GM23338 (cell line): ENCODE measurements around the gene TNC. TPM values are rescaled to one million over a fixed set of nuclear protein-coding genes. Genes with fewer than 3 reads are reported as not detected.

Experiments
- ATAC-seq: fragments of 200-7000 bp; cut with Tn5 transposase; 3 replicates; pipeline ENCODE4 v1.9.1; 2020
- DNase-seq: peaks from one replicate; pipeline ENCODE4 v3.0.0-alpha.2; 2015; ENCODE audit warnings: low spot score
- H2AFZ ChIP-seq: fragments of 200-600 bp; sonication (generic); 2 replicates; pipeline ENCODE4 v1.8.0; 2016; ENCODE audit warnings: antibody characterized with exemption, mild to moderate bottlenecking, moderate library complexity
- H3F3A ChIP-seq: fragments of 200-600 bp; sonication (generic); replicated peaks from 2 replicates; pipeline ENCODE4 v1.8.0; 2017; ENCODE audit warnings: antibody characterized with exemption, mixed run types, low read depth
- H3K27ac ChIP-seq: fragments of 200-600 bp; sonication (generic); 2 replicates; pipeline ENCODE4 v1.6.1; 2016; ENCODE audit warnings: low read depth
- H3K27me3 ChIP-seq: fragments of 200-600 bp; sonication (generic); 2 replicates; pipeline ENCODE4 v1.8.0; 2016; ENCODE audit warnings: mild to moderate bottlenecking, mixed run types, moderate library complexity; ENCODE audit not compliant: insufficient read depth
- H3K36me3 ChIP-seq: fragments of 200-600 bp; sonication (generic); 2 replicates; pipeline ENCODE4 v1.8.0; 2016; ENCODE audit warnings: mild to moderate bottlenecking; ENCODE audit not compliant: insufficient read depth
- H3K4me1 ChIP-seq: fragments of 200-600 bp; sonication (generic); 2 replicates; pipeline ENCODE4 v1.8.0; 2016; ENCODE audit warnings: mild to moderate bottlenecking, moderate library complexity; ENCODE audit not compliant: insufficient read depth
- H3K4me2 ChIP-seq: fragments of 200-600 bp; sonication (generic); 2 replicates; pipeline ENCODE4 v1.7.1; 2017; ENCODE audit warnings: mixed run types
- H3K4me3 ChIP-seq: fragments of 200-600 bp; sonication (generic); 2 replicates; pipeline ENCODE4 v1.6.1; 2016; ENCODE audit warnings: mixed run types
- H3K79me2 ChIP-seq: fragments of 200-600 bp; sonication (generic); replicated peaks from 2 replicates; pipeline ENCODE4 v1.8.0; 2017; ENCODE audit warnings: mild to moderate bottlenecking; ENCODE audit not compliant: insufficient read depth
- H3K9me2 ChIP-seq: fragments of 200-600 bp; sonication (generic); 2 replicates; pipeline ENCODE4 v1.8.0; 2017; ENCODE audit not compliant: insufficient read depth
- H4K20me1 ChIP-seq: fragments of 200-600 bp; sonication (generic); replicated peaks from 2 replicates; pipeline ENCODE4 v1.8.0; 2017; ENCODE audit warnings: mild to moderate bottlenecking; ENCODE audit not compliant: insufficient read depth
- H3K27ac Mint-ChIP-seq: 2 replicates; pipeline ENCODE4 v1.8.0; 2020; ENCODE audit warnings: inconsistent platforms, mild to moderate bottlenecking, moderate library complexity, mixed read lengths
- H3K27me3 Mint-ChIP-seq: 3 replicates; pipeline ENCODE4 v1.8.0; 2022; ENCODE audit warnings: low read depth, mild to moderate bottlenecking, moderate library complexity, mixed read lengths, inconsistent platforms; ENCODE audit not compliant: insufficient read depth, poor library complexity
- H3K36me3 Mint-ChIP-seq: 3 replicates; pipeline ENCODE4 v1.8.0; 2021; ENCODE audit warnings: low read depth, mild to moderate bottlenecking, inconsistent platforms, moderate library complexity, mixed read lengths
- H3K4me1 Mint-ChIP-seq: 3 replicates; pipeline ENCODE4 v1.8.0; 2020; ENCODE audit warnings: mild to moderate bottlenecking, inconsistent platforms, mixed read lengths
- H3K4me3 Mint-ChIP-seq: 3 replicates; pipeline ENCODE4 v1.8.0; 2021; ENCODE audit warnings: moderate library complexity, mild to moderate bottlenecking, inconsistent platforms, mixed read lengths
- H3K9me3 Mint-ChIP-seq: 3 replicates; pipeline ENCODE4 v1.8.0; 2020; ENCODE audit warnings: moderate library complexity, mild to moderate bottlenecking, inconsistent platforms, mixed read lengths
- CREB1 ChIP-seq: fragments of 250-450 bp; sonication (Bioruptor Pico); IDR thresholded peaks from 2 replicates; pipeline ENCODE4 v1.5.0; 2020; ENCODE audit warnings: low read depth, mild to moderate bottlenecking, moderate library complexity
- EZH2 ChIP-seq: fragments of 200-600 bp; sonication (generic); IDR thresholded peaks from one replicate; pipeline ENCODE4 v1.8.0; 2017; ENCODE audit warnings: antibody characterized with exemption, mild to moderate bottlenecking, low read depth; ENCODE audit not compliant: unreplicated experiment
- EZH2phosphoT487 ChIP-seq: fragments of 200-600 bp; sonication (generic); IDR thresholded peaks from one replicate; pipeline ENCODE4 v1.8.1; 2018; ENCODE audit warnings: antibody characterized with exemption; ENCODE audit not compliant: unreplicated experiment
- JUNB ChIP-seq: IDR thresholded peaks from one replicate; pipeline ENCODE4 v1.6.1; 2016; ENCODE audit warnings: antibody characterized with exemption; ENCODE audit not compliant: unreplicated experiment
- NANOG ChIP-seq: IDR thresholded peaks from 2 replicates; pipeline ENCODE4 v1.6.1; 2016; ENCODE audit warnings: antibody characterized with exemption, borderline replicate concordance
- POLR2AphosphoS5 ChIP-seq: IDR thresholded peaks from 2 replicates; pipeline ENCODE4 v1.6.1; 2016; ENCODE audit warnings: antibody characterized with exemption, low read depth
- ZNF114 ChIP-seq: fragments of 250-450 bp; sonication (Bioruptor Pico); IDR thresholded peaks from 2 replicates; pipeline ENCODE4 v1.5.0; 2020; ENCODE audit warnings: mild to moderate bottlenecking, moderate library complexity
- ZNF331 ChIP-seq: fragments of 250-450 bp; sonication (Bioruptor Pico); IDR thresholded peaks from 2 replicates; pipeline ENCODE4 v1.5.0; 2020; ENCODE audit warnings: low read depth, mild to moderate bottlenecking, moderate library complexity
- ZNF462 ChIP-seq: fragments of 250-450 bp; sonication (Bioruptor Pico); IDR thresholded peaks from 2 replicates; pipeline ENCODE4 v1.5.0; 2020; ENCODE audit warnings: mild to moderate bottlenecking, moderate library complexity
- polyA plus RNA-seq: library from polyadenylated mRNA; unstranded; fragments of >200 nt; fragmentation: Nextera tagmentation; extraction: Ambion mirVana; gene quantifications from 2 replicates; pipeline ENCODE4 v1.2.1, GENCODE V29; 2016
- total RNA-seq: library from RNA; depleted of rRNA; stranded (reverse); fragments of >200 nt; shearing (Covaris generic); gene quantifications from 2 replicates; pipeline ENCODE4 v1.2.3, GENCODE V29; 2014
- TF ChIP-seq, protein P1 (sequence below): IDR thresholded peaks from one replicate; pipeline ENCODE4 v1.6.1; 2018; ENCODE audit warnings: antibody characterized with exemption; ENCODE audit not compliant: unreplicated experiment

TNC gene
- total and polyA plus RNA-seq, 2 experiments from 2014 or later: 0.89 to 2.7 TPM

DNA sequence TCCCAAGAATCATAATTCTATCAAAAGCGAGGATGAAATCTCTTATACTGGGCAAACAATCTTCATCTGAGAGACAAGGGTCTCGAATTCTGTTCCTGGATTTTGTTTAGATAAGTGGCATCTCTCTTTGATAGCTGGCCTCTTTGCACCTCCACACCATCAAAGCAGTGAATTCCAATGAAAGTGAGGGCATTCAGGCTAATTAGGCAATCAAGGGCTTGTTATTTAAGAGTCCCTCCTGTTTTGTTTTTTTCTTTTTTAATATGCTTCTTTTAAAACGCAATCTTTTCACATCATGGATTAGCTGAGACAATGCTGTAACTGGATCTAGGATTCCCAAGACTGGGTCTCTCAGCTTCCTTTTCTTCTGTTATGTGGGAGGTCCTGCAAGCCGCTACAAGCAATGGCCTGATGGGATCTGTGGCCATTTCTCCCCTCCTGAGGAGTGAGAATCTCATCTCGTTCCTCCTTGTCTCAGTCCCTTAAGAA is 67.9 kb downstream of the TNC start:
- H3K9me2 ChIP-seq: 0 out of 2 replicates have a peak, but pooled peaks cover 4% of the 10 kb centered on the region
- no peaks in the 10 kb centered on the region for H3F3A ChIP-seq
- ATAC-seq (peak; percentile 25; the same call in 1 of the 3 replicates), DNase-seq (peak; percentile 6)
- Mint-ChIP-seq H3K36me3 (no peaks in the 10 kb centered on the region), H3K4me1 (peaks cover 7% of the 10 kb centered on the region; the same call in 1 of the 3 replicates), H3K4me3 (no peak overlapping the region), H3K27me3 (no peaks in the 10 kb centered on the region), H3K9me3 (no peaks in the 10 kb centered on the region), H3K27ac (no peak overlapping the region)
- H4K20me1 ChIP-seq: no peaks in the 10 kb centered on the region
- no peaks in the 10 kb centered on the region for H3K79me2 ChIP-seq
- no peaks in the 10 kb centered on the region for H3K36me3 ChIP-seq
- H3K27ac ChIP-seq: no peak overlapping the region
- TF ChIP-seq EZH2: no peak
- TF ChIP-seq JUNB: no peak
- no peak for TF ChIP-seq ZNF331 (CRISPR knock-in tag)
- no peak overlapping the region; the same call in 1 of the 2 replicates for H2AFZ ChIP-seq
- no peak overlapping the region for H3K4me3 ChIP-seq
- no peak overlapping the region for H3K4me2 ChIP-seq
- H3K27me3 ChIP-seq: no peaks in the 10 kb centered on the region
- peaks cover 12% of the 10 kb centered on the region; the same call in 1 of the 2 replicates for H3K4me1 ChIP-seq

GRCh38 chr9:115046824-115047223 is 71.1 kb downstream of the TNC start:
- H3K36me3 Mint-ChIP-seq: no peaks in the 10 kb centered on the region
- H3K27ac Mint-ChIP-seq: no peak overlapping the region
- no peaks in the 10 kb centered on the region for H3K79me2 ChIP-seq
- no peaks in the 10 kb centered on the region for H3K27me3 Mint-ChIP-seq
- no peaks in the 10 kb centered on the region for H3K27me3 ChIP-seq
- H3K36me3 ChIP-seq: no peaks in the 10 kb centered on the region
- H3K4me3 ChIP-seq: no peak overlapping the region
- H4K20me1 ChIP-seq: no peaks in the 10 kb centered on the region
- no peak for DNase-seq
- H3K4me2 ChIP-seq: no peak overlapping the region
- H3K27ac ChIP-seq: no peak overlapping the region
- H3K9me2 ChIP-seq: 0 out of 2 replicates have a peak, but pooled peaks cover 4% of the 10 kb centered on the region
- H3K4me3 Mint-ChIP-seq: no peak overlapping the region
- H3K9me3 Mint-ChIP-seq: no peaks in the 10 kb centered on the region
- peaks cover 12% of the 10 kb centered on the region; the same call in 1 of the 2 replicates for H3K4me1 ChIP-seq
- no peaks in the 10 kb centered on the region for H3F3A ChIP-seq
- no peak overlapping the region for H2AFZ ChIP-seq
- ATAC-seq: no peak
- H3K4me1 Mint-ChIP-seq: peaks cover 7% of the 10 kb centered on the region; the same call in 1 of the 3 replicates
- TF ChIP-seq EZH2phosphoT487 (no peak), CREB1 (CRISPR knock-in tag) (no peak), NANOG (no peak), ZNF331 (CRISPR knock-in tag) (no peak), ZNF114 (CRISPR knock-in tag) (no peak), JUNB (no peak), ZNF462 (CRISPR knock-in tag) (no peak), POLR2AphosphoS5 (no peak)
- TF ChIP-seq, protein P1, sequence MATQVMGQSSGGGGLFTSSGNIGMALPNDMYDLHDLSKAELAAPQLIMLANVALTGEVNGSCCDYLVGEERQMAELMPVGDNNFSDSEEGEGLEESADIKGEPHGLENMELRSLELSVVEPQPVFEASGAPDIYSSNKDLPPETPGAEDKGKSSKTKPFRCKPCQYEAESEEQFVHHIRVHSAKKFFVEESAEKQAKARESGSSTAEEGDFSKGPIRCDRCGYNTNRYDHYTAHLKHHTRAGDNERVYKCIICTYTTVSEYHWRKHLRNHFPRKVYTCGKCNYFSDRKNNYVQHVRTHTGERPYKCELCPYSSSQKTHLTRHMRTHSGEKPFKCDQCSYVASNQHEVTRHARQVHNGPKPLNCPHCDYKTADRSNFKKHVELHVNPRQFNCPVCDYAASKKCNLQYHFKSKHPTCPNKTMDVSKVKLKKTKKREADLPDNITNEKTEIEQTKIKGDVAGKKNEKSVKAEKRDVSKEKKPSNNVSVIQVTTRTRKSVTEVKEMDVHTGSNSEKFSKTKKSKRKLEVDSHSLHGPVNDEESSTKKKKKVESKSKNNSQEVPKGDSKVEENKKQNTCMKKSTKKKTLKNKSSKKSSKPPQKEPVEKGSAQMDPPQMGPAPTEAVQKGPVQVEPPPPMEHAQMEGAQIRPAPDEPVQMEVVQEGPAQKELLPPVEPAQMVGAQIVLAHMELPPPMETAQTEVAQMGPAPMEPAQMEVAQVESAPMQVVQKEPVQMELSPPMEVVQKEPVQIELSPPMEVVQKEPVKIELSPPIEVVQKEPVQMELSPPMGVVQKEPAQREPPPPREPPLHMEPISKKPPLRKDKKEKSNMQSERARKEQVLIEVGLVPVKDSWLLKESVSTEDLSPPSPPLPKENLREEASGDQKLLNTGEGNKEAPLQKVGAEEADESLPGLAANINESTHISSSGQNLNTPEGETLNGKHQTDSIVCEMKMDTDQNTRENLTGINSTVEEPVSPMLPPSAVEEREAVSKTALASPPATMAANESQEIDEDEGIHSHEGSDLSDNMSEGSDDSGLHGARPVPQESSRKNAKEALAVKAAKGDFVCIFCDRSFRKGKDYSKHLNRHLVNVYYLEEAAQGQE: no peak
